GM10248 (cell line): ENCODE measurements around the gene ZFAND3.

Source experiments
- CTCF ChIA-PET: fragments of 300-600 bp; sonication (Branson Sonifier 250); formaldehyde crosslinking; extraction: SDS; loops from one replicate; lab custom pipeline; 2021; ENCODE audit warnings: antibody characterized with exemption; lab: Yijun Ruan, JAX
- POLR2A ChIA-PET: fragments of 350-650 bp; sonication (Branson Sonifier 250); formaldehyde crosslinking; extraction: SDS; loops from one replicate; lab custom pipeline; 2020; ENCODE audit warnings: antibody characterized with exemption; lab: Yijun Ruan, JAX
- DNase-seq: peaks from one replicate; pipeline ENCODE4 v3.0.0; 2012; ENCODE audit errors: extremely low spot score
- CTCF ChIP-seq: IDR thresholded peaks from 2 replicates; pipeline ENCODE4 v1.5.1; 2012; ENCODE audit warnings: mild to moderate bottlenecking, low read depth; ENCODE audit errors: extremely low read depth, missing control alignments, control extremely low read depth

Gene ZFAND3

GRCh38 chr6:38151580-38152500 lies 332.3 kb downstream of the ZFAND3 start:
- ChIA-PET CTCF (interaction anchor here (0.8 to 1.2 kb wide), 3 partner anchors 8 to 26 kb away, joined by 3 to 4 read pairs (median 3); no protein-coding TSS in a partner anchor), POLR2A (no interaction called here)
- no peak for TF ChIP-seq CTCF

GRCh38 chr6:38152620-38153019 lies 333.1 kb downstream of the ZFAND3 start:
- no peak for TF ChIP-seq CTCF
- ChIA-PET POLR2A (no interaction called here), CTCF (no interaction called here)
- DNase-seq = no peak

More at GRCh38 chr6:38151580-38152500, 332.3 kb downstream of the ZFAND3 start:
- DNase-seq = no peak

GRCh38 chr6:38153076-38153797 lies 333.7 kb downstream of the ZFAND3 start:
- TF ChIP-seq CTCF = no peak
- ChIA-PET CTCF (no interaction called here), POLR2A (no interaction called here)
- no peak for DNase-seq

GRCh38 chr6:38153798-38154345 lies 334.3 kb downstream of the ZFAND3 start:
- TF ChIP-seq CTCF = no peak
- ChIA-PET POLR2A (no interaction called here), CTCF (no interaction called here)
- no peak for DNase-seq

GRCh38 chr6:38154731-38155130 lies 335.2 kb downstream of the ZFAND3 start:
- no peak for TF ChIP-seq CTCF
- DNase-seq = no peak
- POLR2A ChIA-PET = no interaction called here
- CTCF ChIA-PET = no interaction called here

- POLR2A ChIA-PET = no interaction called here
- no peak for TF ChIP-seq CTCF
- DNase-seq = no peak
- CTCF ChIA-PET = no interaction called here
Measured at GRCh38 chr6:38155144-38155543, 335.6 kb downstream of the ZFAND3 start.
